GM20431 (cell line): ENCODE results near the gene HHEX.
"Not testable (repeated sequence)": the region's sequence is repeated elsewhere in the genome, so short reads cannot be mapped to it uniquely, and the experiment has no call there.

ENCODE experiments used
- in situ Hi-C: fragments of 300-500 bp; cut with MseI, MboI; formaldehyde crosslinking; loops from one replicate; pipeline ENCODE4 v1.15.0; 2020; ENCODE audit warnings: low sequenced_read_pairs; ENCODE audit not compliant: unreplicated experiment

The HHEX gene

GRCh38 chr10:92689663-92690210, at the start of gene HHEX:
Gene HHEX (plus strand): TSS chr10:92689955. CDS start chr10:92689987, 32 bp downstream.
- in situ Hi-C loops: no loop called here

GRCh38 chr10:92640107-92640506, 49.6 kb upstream of the HHEX start:
- in situ Hi-C loops: no loop called here

- in situ Hi-C loops: no loop called here
Measured at GRCh38 chr10:92641492-92641891, 48.3 kb upstream of the HHEX start.

- in situ Hi-C loops: no loop called here
Measured at GRCh38 chr10:92644921-92645320, 44.8 kb upstream of the HHEX start.

GRCh38 chr10:92650864-92651263, 38.9 kb upstream of the HHEX start:
- in situ Hi-C loops: not testable (repeated sequence)

- in situ Hi-C loops: no loop called here
Measured at GRCh38 chr10:92655426-92655825, 34.3 kb upstream of the HHEX start.

GRCh38 chr10:92656266-92656961, 33.3 kb upstream of the HHEX start:
- in situ Hi-C loops: no loop called here

- in situ Hi-C loops: no loop called here
Measured at GRCh38 chr10:92657024-92657423, 32.7 kb upstream of the HHEX start.

- in situ Hi-C loops: no loop called here
Measured at GRCh38 chr10:92662848-92663247, 26.9 kb upstream of the HHEX start.

GRCh38 chr10:92664322-92664721, 25.4 kb upstream of the HHEX start:
- in situ Hi-C loops: no loop called here

- in situ Hi-C loops: no loop called here
Measured at GRCh38 chr10:92667078-92667477, 22.7 kb upstream of the HHEX start.

- in situ Hi-C loops: no loop called here
Measured at GRCh38 chr10:92677708-92678107, 12.0 kb upstream of the HHEX start.

GRCh38 chr10:92678206-92678605, 11.5 kb upstream of the HHEX start:
- in situ Hi-C loops: no loop called here

GRCh38 chr10:92681306-92681834, 8.4 kb upstream of the HHEX start:
- in situ Hi-C loops: no loop called here

GRCh38 chr10:92688573-92688926, 1.2 kb upstream of the HHEX start:
- in situ Hi-C loops: no loop called here

- in situ Hi-C loops: no loop called here
Measured at GRCh38 chr10:92688927-92689662, 660 bp upstream of the HHEX start.

GRCh38 chr10:92690211-92690914, 608 bp downstream of the HHEX start:
- in situ Hi-C loops: no loop called here

- in situ Hi-C loops: no loop called here
Measured at GRCh38 chr10:92690915-92691590, 1.3 kb downstream of the HHEX start.

GRCh38 chr10:92691591-92692079, 1.9 kb downstream of the HHEX start:
- in situ Hi-C loops: no loop called here
